Measurements from ENCODE around the gene SLC7A9.

GRCh38 chr19:32876236-32876918 is 6.8 kb upstream of the SLC7A9 start:
- TF ChIP-seq POLR2A (IDR thresholded peaks at IDR 0.05; ENCODE audit: low read depth, low read length) (no peak), CTCF (IDR thresholded peaks at IDR 0.05; ENCODE audit: extremely low read depth in 1 of 2, insufficient read depth in 1 of 2, low read depth in 1 of 2, low read length in 2 of 2) (no peak)
